Calu3 (cell line): ENCODE data around the gene PPP1R2B. TPM values are rescaled to one million over a fixed set of nuclear protein-coding genes. Genes with fewer than 3 reads are reported as not detected.

ENCODE experiments used
- BruUV-seq: library from RNA; stranded (reverse); fragments of 400-500 nt; replicated peaks from 2 replicates; lab custom pipeline; 2021; lab: Mats Ljungman, UMichigan
- CTCF ChIA-PET: fragments of 300-600 bp; sonication (Branson Sonifier 250); formaldehyde crosslinking; loops from one replicate; lab custom pipeline; 2022; ENCODE audit warnings: antibody characterized with exemption; lab: Charles Lee
- DNase-seq: peaks from one replicate; pipeline ENCODE4 v3.0.0; 2022
- H3K27ac Mint-ChIP-seq: one replicate; pipeline ENCODE4 v1.8.0; 2022; ENCODE audit warnings: mixed read lengths; ENCODE audit not compliant: unreplicated experiment
- H3K27me3 Mint-ChIP-seq: one replicate; pipeline ENCODE4 v1.8.0; 2022; ENCODE audit warnings: mixed read lengths; ENCODE audit not compliant: unreplicated experiment
- H3K36me3 Mint-ChIP-seq: one replicate; pipeline ENCODE4 v1.8.0; 2022; ENCODE audit warnings: mild to moderate bottlenecking, moderate library complexity, mixed read lengths; ENCODE audit not compliant: insufficient read depth, unreplicated experiment
- H3K4me1 Mint-ChIP-seq: one replicate; pipeline ENCODE4 v1.8.0; 2022; ENCODE audit warnings: mild to moderate bottlenecking, low read depth, mixed read lengths; ENCODE audit not compliant: unreplicated experiment
- H3K4me3 Mint-ChIP-seq: one replicate; pipeline ENCODE4 v1.8.0; 2022; ENCODE audit warnings: mild to moderate bottlenecking, low read depth, moderate library complexity, mixed read lengths; ENCODE audit not compliant: unreplicated experiment
- H3K9me3 Mint-ChIP-seq: one replicate; pipeline ENCODE4 v1.8.0; 2022; ENCODE audit warnings: low read depth, mixed read lengths; ENCODE audit not compliant: unreplicated experiment
- intact Hi-C: fragments of 100-400 bp; cut with micrococcal nuclease; formaldehyde crosslinking; loops from one replicate; pipeline ENCODE4 v1.10.0; 2022; ENCODE audit not compliant: unreplicated experiment
- total RNA-seq: library from RNA; stranded (reverse); gene quantifications from 2 replicates; pipeline ENCODE4 v1.2.3, GENCODE V29; 2022
- TF ChIP-seq, protein P1 (sequence below): fragments of 200-600 bp; IDR thresholded peaks from one replicate; pipeline ENCODE4 v1.8.0; 2022; ENCODE audit warnings: antibody characterized with exemption; ENCODE audit not compliant: unreplicated experiment

The PPP1R2B gene
- total RNA-seq, 1 experiment from 2014 or later: not detected

DNA sequence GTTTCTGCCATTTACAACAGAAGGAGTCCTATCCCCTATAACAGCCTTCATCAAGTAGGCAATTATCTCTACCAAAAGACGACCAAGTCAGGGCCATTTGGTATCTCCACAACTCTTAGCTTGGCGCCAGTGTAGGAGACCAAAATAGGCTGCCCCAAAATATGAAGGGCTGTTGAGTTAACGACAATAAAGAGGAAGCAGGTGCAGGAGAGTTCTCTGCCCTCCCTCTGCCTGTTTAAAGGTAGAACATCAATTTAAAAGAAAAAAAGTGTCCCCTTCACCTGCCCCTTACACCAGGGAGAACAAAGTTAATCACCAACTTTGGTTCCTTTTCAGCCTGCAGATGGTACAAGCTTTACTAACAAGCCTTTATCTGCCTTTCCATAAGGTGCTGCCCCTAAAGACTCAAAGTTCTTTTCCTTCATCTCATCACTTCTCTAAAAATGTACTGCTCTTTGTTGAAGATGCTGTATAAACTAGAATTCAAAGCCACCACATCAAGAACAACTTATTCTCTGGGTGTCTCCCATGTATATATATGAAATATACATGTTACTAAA, 33.3 kb downstream of the PPP1R2B start:
- no peaks in the 10 kb centered on the region for H3K9me3 Mint-ChIP-seq
- no peak for DNase-seq
- H3K27ac Mint-ChIP-seq: no peak overlapping the region
- CTCF ChIA-PET: no interaction called here
- no peaks in the 10 kb centered on the region for H3K4me1 Mint-ChIP-seq
- intact Hi-C loops: no loop called here
- TF ChIP-seq, protein P1, sequence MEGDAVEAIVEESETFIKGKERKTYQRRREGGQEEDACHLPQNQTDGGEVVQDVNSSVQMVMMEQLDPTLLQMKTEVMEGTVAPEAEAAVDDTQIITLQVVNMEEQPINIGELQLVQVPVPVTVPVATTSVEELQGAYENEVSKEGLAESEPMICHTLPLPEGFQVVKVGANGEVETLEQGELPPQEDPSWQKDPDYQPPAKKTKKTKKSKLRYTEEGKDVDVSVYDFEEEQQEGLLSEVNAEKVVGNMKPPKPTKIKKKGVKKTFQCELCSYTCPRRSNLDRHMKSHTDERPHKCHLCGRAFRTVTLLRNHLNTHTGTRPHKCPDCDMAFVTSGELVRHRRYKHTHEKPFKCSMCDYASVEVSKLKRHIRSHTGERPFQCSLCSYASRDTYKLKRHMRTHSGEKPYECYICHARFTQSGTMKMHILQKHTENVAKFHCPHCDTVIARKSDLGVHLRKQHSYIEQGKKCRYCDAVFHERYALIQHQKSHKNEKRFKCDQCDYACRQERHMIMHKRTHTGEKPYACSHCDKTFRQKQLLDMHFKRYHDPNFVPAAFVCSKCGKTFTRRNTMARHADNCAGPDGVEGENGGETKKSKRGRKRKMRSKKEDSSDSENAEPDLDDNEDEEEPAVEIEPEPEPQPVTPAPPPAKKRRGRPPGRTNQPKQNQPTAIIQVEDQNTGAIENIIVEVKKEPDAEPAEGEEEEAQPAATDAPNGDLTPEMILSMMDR: no peak
- no peaks in the 10 kb centered on the region for H3K36me3 Mint-ChIP-seq
- no peak overlapping the region for H3K4me3 Mint-ChIP-seq
- BruUV-seq: no TSS peak
- peaks cover 23% of the 10 kb centered on the region for H3K27me3 Mint-ChIP-seq

DNA sequence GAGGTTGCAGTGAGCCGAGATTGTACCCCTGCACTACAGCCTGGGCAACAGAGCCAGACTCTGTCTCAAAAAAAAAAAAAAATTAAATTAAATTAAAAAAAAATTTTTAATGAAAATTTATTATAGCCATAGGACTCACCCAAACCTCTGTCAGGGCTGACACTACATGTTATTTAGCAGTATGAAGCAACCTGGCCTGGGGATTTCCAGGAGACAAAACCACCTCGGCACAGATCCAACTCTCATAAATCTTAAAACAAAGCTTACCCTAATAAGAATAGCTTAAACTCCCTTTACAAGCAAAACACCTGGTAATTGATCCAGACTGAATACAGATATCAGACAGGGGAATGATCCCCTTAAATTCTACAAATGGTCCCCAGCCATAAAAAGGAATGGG, 38.4 kb downstream of the PPP1R2B start:
- no peak overlapping the region for H3K4me3 Mint-ChIP-seq
- peaks cover 7% of the 10 kb centered on the region for H3K27me3 Mint-ChIP-seq
- H3K27ac Mint-ChIP-seq: no peak overlapping the region
- TF ChIP-seq, protein P1: no peak
- BruUV-seq: no TSS peak
- no peaks in the 10 kb centered on the region for H3K36me3 Mint-ChIP-seq
- CTCF ChIA-PET: interaction anchor here (0.7 to 1.0 kb wide), 3 partner anchors 30 to 361 kb away, joined by 3 read pairs; no protein-coding TSS in a partner anchor
- H3K9me3 Mint-ChIP-seq: no peaks in the 10 kb centered on the region
- no peaks in the 10 kb centered on the region for H3K4me1 Mint-ChIP-seq
- no peak for DNase-seq
- intact Hi-C loops: no loop called here

DNA sequence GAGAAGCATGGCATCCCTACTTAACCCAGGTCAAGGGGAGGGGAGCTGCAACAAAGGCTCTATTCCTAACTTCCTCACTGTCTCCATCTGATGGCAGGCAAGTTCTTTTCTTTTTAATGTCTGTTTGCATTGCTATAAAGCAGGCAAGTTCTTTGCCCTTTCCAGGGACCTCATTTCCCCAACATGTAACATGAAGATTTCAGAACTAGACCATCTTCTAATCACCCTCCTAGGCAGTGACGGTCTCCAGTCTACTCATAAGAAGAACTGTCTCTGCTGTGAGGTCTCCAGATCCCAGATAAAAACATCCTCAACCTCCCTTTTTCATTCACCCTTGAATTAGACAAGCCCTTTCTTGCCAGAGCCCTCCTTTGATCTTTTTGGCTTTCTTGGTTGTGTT, 42.1 kb downstream of the PPP1R2B start:
- TF ChIP-seq, protein P1: no peak
- no peak for DNase-seq
- CTCF ChIA-PET: interaction anchor here (1.3 kb wide), 1 partner anchor 240 kb away, joined by 4 read pairs; no protein-coding TSS in a partner anchor
- no peak overlapping the region for H3K4me3 Mint-ChIP-seq
- H3K4me1 Mint-ChIP-seq: no peaks in the 10 kb centered on the region
- no peaks in the 10 kb centered on the region for H3K9me3 Mint-ChIP-seq
- no peaks in the 10 kb centered on the region for H3K27me3 Mint-ChIP-seq
- no peaks in the 10 kb centered on the region for H3K36me3 Mint-ChIP-seq
- no TSS peak for BruUV-seq
- intact Hi-C loops: loop anchor here (1.0 kb wide), 2 partner anchors 135 to 240 kb away; no protein-coding TSS in a partner anchor
- H3K27ac Mint-ChIP-seq: no peak overlapping the region

DNA sequence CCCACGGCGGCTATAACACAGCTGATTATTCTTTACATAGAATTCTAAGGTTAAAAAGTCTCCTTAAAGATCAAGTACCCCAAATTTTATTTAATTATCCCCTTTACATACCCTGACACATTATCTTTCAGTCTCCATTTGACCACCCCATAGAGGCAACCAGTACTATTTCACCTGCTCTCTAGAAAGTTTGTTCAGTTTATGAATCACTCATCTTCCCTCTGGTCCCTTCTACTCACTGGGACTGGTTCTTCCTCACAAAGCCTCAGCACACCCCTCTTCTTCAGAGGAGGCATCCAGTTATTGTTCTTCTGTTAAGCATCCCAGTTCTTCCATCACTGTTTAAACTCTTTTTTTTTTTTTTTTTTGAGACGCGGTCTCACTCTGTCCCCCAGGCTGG, 42.8 kb downstream of the PPP1R2B start:
- intact Hi-C loops: loop anchor here (1.0 kb wide), 2 partner anchors 134 to 239 kb away; no protein-coding TSS in a partner anchor
- no peak for DNase-seq
- Mint-ChIP-seq H3K27me3 (no peaks in the 10 kb centered on the region), H3K9me3 (no peaks in the 10 kb centered on the region), H3K36me3 (no peaks in the 10 kb centered on the region), H3K27ac (no peak overlapping the region), H3K4me1 (no peaks in the 10 kb centered on the region), H3K4me3 (no peak overlapping the region)
- CTCF ChIA-PET: interaction anchor here (0.7 kb wide), 1 partner anchor 57 kb away, joined by 4 read pairs; no protein-coding TSS in a partner anchor
- TF ChIP-seq, protein P1: no peak
- no TSS peak for BruUV-seq
